CD4-positive, alpha-beta T cell treated with Interleukin-10 for 1 hour (primary cell): ENCODE results near the gene RPS6KA4.
"Not testable (repeated sequence)": the region's sequence is repeated elsewhere in the genome, so short reads cannot be mapped to it uniquely, and the experiment has no call there.

ENCODE experiments used
- DNase-seq: peaks from one replicate; pipeline ENCODE4 v3.0.0-alpha.2; 2020

Gene RPS6KA4

DNA sequence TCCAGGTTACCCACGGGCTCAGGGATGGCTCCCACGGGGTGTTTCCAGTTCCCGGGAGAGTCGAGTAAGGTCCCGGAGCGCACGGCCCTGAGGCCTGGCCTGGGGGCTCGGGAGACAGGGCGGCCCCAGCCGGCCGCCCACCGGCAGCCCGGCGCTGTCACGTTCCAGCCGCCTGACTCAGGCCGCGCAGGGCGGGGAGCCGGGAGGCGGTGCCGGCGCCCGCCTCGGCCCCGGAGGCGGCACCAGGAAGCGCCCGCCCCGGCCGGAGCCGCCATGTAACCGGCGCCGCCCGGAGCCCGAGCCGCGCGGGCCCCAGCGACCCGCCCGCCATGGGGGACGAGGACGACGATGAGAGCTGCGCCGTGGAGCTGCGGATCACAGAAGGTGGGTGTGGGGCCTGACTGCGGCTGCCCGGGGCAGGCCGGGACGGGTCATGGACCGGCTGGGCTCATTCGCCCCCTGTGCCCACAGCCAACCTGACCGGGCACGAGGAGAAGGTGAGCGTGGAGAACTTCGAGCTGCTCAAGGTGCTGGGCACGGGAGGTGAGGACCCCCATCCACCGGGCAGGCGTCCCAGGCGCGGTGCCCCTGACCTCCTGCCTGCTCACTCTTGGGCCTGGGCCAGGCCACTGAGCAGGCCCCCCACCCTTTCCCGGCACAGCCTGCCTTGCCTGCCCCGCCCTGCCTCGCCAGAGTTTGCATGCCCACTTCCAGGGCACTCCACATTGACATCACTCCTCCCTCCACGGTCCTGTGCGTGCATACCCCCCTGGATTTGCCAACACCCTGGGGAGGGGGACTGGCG is at the start of gene RPS6KA4:
TSS of gene RPS6KA4 (plus strand) at position 256 of the 805 bp plus-strand sequence. CDS start at position 330, 74 bp downstream.
- peak; percentile 47 for DNase-seq

DNA sequence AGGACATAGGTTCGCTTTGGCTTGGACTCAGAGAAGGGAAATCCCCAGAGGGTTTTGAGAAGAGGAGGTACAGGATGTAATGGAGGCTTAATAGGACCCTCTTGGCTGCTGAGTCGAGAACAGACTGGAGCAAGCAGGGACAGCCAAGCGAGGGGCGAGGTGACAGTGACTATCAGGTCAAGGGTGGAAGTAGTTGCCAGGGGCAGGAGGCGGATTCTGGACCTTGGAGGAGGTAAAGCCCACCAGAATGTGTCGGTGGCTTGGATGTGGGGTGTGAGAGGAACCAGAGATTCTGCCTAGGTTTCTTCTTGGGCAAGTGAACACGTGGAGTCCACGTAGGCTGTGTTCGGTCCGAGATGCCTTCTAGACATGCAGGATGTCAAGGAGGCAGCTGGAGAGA is 46.0 kb upstream of the RPS6KA4 start:
- no peak for DNase-seq

DNA sequence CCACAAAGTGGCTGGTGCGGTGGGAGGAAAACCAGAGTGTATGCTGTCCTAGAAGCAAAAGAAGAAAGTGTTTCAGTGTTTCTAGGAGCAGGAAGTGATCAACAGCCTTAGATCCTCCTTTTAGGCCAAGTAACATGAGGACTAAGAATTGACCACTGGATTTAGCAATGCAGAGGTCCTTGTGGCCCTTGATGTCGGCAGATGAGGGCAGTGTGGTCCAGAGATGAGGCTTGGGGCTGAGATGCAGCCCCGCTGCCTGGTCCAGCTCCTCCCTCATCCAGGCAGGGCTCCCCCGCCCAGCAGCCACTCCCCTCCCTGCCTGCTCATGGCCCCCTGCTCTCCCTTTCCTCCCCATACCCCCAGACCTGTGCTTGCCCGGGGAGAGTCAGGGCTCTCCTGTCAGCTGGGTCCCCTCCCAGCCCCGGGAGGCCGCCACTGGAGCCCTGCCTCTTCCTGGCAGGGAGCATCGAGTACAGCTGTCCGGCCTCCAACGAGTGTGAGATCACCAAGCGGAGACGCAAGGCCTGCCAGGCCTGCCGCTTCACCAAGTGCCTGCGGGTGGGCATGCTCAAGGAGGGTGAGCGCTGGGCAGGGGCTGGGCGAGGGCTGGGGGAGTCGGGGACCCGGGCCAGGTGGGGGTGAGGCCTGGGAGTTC is 45.3 kb upstream of the RPS6KA4 start:
- no peak for DNase-seq

DNA sequence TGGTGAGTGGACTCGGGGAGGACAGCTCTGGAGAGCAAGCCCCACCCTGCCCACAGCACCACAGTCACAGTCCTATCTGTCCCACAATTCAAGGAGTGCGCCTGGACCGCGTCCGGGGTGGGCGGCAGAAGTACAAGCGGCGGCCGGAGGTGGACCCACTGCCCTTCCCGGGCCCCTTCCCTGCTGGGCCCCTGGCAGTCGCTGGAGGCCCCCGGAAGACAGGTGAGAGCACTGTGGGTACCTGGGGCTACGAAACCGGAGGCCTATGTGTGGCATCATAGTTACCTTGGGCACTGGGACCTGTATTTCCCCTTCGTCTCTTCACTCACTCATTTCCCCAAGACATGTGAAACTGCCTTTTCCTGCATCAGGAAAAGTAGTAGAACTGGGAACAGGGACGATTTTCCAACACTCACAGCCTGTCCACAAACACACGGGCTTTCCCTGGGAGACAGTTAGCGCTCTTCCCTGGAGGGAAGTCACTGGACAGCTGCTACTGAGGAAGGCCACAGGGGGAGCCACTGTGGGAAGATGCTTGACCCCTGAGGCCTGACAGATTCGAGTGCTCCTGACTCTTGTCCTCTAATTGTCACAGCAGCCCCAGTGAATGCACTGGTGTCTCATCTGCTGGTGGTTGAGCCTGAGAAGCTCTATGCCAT is 44.7 kb upstream of the RPS6KA4 start:
- DNase-seq: no peak

DNA sequence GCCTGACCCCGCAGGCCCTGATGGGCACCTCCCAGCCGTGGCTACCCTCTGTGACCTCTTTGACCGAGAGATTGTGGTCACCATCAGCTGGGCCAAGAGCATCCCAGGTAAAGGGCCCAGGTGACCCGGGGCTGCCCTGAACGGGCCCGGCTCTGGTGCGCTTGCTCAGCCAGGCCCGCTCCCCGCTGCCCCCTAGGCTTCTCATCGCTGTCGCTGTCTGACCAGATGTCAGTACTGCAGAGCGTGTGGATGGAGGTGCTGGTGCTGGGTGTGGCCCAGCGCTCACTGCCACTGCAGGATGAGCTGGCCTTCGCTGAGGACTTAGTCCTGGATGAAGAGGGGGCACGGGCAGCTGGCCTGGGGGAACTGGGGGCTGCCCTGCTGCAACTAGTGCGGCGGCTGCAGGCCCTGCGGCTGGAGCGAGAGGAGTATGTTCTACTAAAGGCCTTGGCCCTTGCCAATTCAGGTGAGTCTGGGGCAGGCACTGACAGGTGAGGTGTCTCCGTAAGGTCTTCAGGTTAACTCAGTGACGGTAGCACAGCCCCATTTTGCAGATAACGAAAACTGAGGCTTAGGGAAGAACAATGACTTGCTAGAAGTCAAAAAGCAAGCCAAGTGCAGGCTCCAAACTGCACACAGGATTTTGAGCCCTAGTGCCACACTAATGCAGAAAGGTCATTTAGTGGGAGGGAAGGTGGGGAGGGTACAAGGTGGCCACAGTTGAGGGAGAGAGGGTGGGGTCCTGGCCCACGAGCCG is 44.0 kb upstream of the RPS6KA4 start:
- DNase-seq: no peak

DNA sequence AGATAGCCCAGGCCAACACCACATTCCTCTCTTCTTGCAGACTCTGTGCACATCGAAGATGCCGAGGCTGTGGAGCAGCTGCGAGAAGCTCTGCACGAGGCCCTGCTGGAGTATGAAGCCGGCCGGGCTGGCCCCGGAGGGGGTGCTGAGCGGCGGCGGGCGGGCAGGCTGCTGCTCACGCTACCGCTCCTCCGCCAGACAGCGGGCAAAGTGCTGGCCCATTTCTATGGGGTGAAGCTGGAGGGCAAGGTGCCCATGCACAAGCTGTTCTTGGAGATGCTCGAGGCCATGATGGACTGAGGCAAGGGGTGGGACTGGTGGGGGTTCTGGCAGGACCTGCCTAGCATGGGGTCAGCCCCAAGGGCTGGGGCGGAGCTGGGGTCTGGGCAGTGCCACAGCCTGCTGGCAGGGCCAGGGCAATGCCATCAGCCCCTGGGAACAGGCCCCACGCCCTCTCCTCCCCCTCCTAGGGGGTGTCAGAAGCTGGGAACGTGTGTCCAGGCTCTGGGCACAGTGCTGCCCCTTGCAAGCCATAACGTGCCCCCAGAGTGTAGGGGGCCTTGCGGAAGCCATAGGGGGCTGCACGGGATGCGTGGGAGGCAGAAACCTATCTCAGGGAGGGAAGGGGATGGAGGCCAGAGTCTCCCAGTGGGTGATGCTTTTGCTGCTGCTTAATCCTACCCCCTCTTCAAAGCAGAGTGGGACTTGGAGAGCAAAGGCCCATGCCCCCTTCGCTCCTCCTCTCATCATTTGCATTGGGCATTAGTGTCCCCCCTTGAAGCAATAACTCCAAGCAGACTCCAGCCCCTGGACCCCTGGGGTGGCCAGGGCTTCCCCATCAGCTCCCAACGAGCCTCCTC is 43.1 kb upstream of the RPS6KA4 start:
- not testable (repeated sequence) for DNase-seq

DNA sequence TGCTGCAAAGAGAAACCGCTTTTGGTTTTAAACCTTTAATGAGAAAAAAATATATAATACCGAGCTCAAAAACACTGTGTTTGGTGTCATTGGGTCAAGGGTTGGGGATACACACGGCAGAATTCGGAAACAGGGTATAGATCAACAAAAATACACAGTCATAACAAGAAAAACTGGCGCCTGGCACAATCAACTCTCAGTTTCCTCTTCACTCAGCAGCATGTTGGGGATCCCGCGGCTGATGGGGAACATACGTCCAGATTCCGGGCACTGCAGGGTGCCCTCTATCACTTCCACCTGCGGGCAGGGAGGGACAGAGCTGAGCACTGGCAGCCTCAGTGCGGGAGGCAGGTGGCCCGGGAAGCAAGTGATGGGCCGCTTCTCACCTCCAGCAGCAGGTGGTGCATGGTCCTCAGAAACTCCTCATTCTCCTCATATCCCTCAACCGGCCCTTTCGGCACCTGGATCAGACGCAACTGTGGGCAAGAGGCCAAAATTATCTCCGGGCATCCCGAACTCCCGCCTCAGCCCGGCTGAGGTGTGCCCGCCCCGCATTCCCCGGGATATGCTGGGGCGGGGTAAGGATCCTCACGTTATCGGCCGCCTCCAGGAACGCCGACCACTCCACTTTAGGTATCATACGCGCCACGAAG is 42.2 kb upstream of the RPS6KA4 start:
- peak; percentile 47 for DNase-seq

DNA sequence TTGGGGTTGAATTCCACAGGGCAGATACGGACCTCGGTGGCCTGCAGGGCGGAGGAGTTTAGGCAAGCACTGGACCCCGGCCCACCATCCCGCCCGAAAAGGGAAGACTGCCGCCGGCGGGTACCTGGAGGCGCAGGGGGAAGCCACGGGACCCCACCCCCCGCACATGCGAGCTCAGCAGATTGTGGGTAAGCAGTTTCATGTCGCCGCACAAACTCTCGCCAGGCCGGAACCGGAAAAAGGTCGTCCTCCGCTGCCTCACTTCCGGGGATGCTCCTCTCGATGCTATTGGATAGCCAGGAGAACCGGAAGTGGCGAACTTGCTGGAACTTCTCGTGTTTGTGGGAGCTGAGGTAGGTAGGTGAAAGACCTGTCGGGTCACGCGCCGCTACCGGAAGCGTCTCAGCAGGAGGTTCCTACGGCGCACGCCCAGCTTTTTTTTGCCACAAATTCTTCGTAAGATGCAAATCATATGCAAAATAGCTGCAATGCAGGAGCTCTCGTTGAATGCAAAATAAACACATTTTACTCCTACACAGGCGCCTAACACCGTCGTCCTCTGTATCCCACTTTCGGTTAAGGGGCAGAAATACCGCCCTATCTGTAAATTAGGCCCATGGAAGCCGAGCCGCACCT is 41.5 kb upstream of the RPS6KA4 start, which contains the start of gene TRMT112:
TSS of gene TRMT112 (minus strand) at position 235 of the 636 bp plus-strand sequence. CDS start at position 202, 33 bp downstream.
- DNase-seq: peak; percentile 99

DNA sequence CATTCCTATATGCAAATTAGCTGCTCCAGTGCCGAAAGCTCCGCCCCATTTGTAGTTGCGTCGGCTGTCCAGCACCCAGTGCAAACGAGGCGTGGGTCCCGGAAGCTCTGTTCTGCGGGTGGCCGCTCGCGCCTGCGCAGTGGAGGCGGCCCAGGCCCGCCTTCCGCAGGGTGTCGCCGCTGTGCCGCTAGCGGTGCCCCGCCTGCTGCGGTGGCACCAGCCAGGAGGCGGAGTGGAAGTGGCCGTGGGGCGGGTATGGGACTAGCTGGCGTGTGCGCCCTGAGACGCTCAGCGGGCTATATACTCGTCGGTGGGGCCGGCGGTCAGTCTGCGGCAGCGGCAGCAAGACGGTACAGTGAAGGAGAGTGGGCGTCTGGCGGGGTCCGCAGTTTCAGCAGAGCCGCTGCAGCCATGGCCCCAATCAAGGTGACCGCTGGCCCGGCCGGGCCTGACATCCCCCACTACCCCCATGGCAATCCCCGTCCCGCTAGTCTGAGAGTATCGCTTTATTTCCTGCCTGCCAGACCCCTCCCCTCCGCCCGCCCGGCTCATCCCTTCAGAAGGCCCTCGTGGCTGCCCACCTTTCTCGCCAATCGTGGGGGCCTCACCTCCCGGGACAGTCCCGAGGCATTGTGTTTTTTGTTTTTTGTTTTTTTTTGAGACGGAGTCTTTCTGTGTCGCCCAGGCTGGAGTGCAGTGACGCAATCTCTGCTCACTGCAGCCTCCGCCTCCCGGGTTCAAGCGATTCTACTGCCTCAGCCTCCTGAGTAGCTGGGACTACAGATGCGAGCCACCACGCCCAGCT is 40.8 kb upstream of the RPS6KA4 start, which contains the start of gene PRDX5:
TSS of gene PRDX5 (plus strand) at position 161 of the 805 bp plus-strand sequence. CDS start at position 256, 95 bp downstream.
- DNase-seq: peak; percentile 97

DNA sequence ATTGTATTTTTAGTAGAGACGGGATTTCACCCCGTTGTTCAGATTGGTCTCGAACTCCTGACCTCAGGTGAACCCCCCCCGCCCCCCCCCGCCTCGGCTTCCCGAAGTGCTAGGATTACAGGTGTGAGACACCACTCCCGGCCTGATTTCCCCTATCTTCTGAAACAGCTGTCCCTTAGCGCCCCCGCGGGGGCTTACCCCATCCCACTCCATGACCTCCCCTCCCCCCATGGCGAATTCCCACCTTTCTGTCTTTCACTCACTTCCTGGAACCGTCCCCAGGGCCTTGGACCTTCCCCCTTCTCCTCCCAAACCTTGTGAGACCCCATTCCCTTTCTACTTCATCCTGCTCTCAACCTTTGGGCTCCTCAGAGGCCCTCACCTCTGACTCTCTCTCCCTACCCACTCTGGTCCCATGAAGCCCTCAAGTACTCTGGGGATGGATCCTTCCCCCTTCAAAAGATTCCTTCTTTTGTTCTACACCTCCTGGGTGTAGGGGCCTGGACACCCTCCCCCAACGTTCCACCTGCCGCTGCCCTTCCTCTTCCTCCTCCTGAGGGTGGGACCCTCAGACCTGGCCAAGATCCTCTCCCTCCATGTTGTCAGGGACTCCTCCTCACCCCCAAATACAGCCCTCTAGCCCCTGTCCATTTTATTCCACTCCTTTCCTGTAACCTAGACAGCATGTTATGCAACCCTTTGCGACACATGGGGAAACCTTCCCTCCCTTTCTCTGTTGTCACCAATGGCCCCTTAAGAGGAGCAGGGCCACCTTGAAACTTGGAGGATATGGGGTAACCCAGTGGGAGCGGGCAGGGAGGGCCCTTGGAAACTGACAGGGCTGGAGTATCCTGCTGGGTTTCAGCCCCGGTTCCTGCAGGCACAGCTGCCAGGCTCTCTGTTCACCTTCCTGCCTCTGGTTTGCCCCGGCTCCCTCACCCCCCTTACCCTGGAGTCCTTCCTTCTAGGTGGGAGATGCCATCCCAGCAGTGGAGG is 39.9 kb upstream of the RPS6KA4 start:
- no peak for DNase-seq

DNA sequence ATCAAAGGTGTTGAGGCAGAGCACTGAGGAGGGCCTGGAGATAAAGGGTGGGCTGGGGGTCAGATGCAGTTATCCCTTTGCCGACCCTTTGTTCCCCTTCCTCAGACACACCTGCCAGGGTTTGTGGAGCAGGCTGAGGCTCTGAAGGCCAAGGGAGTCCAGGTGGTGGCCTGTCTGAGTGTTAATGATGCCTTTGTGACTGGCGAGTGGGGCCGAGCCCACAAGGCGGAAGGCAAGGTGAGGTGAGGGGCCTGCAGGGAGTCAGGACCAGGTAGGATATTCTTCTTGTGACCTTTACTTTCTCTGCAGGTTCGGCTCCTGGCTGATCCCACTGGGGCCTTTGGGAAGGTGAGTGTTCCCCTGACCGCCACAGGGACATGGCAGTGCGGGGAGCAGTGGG is 38.4 kb upstream of the RPS6KA4 start:
- no peak for DNase-seq

DNA sequence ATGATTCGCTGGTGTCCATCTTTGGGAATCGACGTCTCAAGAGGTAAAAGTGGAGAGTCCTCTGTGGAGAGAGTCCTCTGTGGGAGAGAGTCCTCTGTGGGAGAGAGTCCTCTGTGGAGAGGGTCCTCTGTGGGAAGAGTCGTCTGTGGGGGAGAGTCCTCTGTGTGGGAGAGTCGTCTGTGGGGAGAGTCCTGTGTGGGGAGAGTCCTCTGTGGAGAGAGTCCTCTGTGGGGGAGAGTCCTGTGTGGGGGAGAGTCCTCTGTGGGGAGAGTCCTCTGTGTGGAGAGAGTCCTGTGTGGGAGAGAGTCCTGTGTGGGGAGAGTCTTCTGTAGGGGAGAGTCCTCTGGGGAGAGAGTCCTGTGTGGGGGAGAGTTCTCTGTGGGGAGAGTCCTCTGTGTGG is 37.9 kb upstream of the RPS6KA4 start:
- DNase-seq: no peak

DNA sequence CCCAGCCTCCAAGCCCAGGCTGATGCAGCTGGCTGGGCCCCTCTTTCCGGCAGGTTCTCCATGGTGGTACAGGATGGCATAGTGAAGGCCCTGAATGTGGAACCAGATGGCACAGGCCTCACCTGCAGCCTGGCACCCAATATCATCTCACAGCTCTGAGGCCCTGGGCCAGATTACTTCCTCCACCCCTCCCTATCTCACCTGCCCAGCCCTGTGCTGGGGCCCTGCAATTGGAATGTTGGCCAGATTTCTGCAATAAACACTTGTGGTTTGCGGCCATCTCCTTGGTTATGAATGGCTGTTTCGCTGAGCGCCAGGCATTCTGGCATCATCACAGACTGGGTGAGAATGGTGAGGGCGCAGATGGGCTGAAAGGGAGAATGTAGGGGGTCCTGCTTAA is 37.4 kb upstream of the RPS6KA4 start:
- no peak for DNase-seq

DNA sequence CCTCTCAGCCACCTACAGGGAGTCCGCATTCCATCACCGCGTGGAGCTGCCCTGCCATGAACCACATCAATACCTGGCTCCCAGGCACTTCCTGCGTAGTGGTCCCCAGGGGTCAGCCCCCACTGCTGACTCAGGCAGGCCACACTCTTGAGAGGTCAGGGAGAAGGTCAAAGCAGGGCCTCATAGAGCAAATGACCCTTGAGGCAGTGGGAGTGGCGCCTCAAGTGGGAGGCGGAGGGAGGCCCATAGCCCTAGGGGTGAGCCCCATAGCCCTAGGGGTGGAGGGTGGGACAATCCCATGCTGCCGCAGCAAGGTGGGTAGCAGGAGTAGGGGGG is 36.1 kb upstream of the RPS6KA4 start:
- DNase-seq: no peak

DNA sequence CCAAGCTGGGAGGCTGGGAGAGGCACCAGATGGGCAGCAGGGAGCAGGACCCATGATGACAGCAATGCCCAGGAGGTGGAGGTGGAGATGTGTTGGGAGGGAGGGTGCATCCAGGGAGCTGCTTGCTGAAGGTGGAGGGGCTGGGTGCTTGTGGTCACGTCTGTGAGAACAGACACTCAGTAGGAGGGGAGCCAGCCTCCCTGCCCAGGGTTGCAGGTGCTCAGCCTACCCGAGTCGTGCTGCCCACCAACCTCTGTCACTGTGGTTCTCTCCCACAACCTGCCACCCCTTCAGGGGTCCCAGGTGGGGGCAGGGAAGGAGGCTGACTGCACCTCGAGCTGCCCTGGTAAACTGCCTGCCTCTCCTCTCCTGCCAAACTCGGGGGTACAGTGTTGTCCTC is 35.6 kb upstream of the RPS6KA4 start:
- DNase-seq: no peak

DNA sequence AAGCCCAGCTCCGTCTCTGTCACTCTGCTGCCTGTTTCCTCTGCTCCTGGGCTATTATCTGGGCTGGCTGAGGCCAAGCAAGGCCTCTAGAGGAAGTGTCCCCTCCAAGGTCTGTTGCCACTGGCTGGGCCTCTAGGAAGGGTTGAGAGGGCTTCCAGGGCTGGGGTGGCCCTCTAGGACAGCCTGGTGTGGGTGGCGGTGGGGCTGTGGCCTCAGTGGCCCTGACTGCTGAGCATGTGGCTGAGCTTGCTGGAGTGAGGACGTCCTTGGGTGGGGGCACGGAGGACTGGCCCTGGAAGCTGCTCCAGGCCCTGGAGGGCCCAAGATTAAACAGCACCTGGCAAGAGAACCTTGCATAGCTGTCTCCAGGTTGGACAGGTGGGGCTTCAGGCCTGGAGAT is 35.0 kb upstream of the RPS6KA4 start:
- not testable (repeated sequence) for DNase-seq

DNA sequence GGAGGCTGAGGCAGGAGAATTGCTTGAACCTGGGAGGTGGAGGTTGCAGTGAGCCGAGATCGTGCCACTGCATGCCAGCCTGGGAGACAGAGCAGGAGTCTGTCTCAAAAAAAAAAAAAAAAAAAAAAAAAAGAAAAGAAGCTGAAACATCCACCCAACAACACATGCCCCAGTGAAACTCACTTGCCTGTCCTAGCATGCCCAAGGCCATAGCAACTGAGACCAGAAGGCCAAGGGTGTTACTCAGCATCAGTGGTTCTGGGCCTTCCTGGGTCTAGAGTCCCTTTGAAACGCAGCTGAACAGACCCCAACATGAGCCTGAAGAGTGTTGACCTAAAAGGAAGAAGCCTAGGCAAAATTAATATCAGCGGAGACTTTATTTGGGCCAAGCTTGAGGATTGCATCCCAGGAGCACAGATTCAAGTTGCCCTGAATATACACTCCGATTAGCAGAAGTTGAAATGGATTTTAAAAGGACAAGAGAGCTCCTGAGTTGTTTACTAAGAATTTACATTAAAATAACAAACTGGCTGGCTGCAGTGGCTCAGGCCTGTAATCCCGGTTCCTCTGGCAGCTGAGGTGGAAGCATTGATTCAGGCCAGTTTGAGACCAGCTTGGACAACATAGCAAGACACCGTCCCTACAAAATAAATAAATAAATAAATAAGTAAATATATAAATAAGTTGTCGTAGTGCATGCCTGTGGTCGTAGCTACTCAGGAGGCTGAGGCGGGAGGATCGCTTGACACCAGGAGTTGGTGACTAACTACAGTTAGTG is 34.1 kb upstream of the RPS6KA4 start:
- no peak for DNase-seq

DNA sequence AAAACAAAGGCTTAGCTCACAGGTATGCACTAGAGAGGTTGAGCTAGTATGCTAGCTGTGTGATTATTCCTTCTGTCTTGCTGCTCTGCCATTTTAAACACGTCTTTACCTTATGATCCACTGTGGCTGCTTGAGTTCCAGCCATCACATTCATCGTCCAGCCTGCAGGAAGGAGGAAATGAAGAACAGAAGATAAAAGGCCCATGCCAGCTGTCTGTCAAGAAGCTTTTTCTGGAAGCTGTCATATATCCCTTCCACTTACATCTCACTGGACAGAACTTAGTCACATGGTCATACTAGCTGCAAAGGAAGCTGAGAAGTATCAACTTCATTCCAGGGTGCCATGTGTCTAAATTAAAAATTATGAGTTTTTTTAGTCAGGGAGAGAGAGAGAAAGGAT is 31.6 kb upstream of the RPS6KA4 start:
- DNase-seq: no peak
